ENCODE measurements around the gene STARD5.

GRCh38 chr15:81277851-81278250 is 46.1 kb downstream of the STARD5 start:
- TF ChIP-seq, protein P1, sequence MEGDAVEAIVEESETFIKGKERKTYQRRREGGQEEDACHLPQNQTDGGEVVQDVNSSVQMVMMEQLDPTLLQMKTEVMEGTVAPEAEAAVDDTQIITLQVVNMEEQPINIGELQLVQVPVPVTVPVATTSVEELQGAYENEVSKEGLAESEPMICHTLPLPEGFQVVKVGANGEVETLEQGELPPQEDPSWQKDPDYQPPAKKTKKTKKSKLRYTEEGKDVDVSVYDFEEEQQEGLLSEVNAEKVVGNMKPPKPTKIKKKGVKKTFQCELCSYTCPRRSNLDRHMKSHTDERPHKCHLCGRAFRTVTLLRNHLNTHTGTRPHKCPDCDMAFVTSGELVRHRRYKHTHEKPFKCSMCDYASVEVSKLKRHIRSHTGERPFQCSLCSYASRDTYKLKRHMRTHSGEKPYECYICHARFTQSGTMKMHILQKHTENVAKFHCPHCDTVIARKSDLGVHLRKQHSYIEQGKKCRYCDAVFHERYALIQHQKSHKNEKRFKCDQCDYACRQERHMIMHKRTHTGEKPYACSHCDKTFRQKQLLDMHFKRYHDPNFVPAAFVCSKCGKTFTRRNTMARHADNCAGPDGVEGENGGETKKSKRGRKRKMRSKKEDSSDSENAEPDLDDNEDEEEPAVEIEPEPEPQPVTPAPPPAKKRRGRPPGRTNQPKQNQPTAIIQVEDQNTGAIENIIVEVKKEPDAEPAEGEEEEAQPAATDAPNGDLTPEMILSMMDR (IDR thresholded peaks at IDR 0.05), result no peak
- TF ChIP-seq POLR2A (IDR thresholded peaks at IDR 0.05), result no peak
- TF ChIP-seq POLR2AphosphoS5 (IDR thresholded peaks at IDR 0.05), result no peak
- no peak for TF ChIP-seq EP300 (IDR thresholded peaks at IDR 0.05; ENCODE audit: low read depth)

Data from transverse colon (tissue), 4 donors.